GM18951 (cell line): Measurements from ENCODE around the gene PRSS38.

Source experiments
- POLR2A ChIP-seq: IDR thresholded peaks from 4 replicates; pipeline ENCODE4 v1.6.1; 2011; ENCODE audit warnings: mild to moderate bottlenecking; ENCODE audit not compliant: insufficient read length, insufficient read depth; ENCODE audit errors: extremely low read depth
- in situ Hi-C: fragments of 300-500 bp; cut with MboI; formaldehyde crosslinking; loops from one replicate; pipeline ENCODE4 v1.12.0; 2022; ENCODE audit warnings: low sequenced_read_pairs, mixed read lengths, inconsistent platforms; ENCODE audit not compliant: unreplicated experiment

The PRSS38 gene

GRCh38 chr1:227815468-227816409 lies at the start of gene PRSS38:
Gene PRSS38, plus strand, starts transcription at chr1:227815675. Its CDS starts 42 bp downstream, at chr1:227815717.
- no peak for TF ChIP-seq POLR2A
- in situ Hi-C loops: no loop called here

GRCh38 chr1:227766015-227766634 lies 49.4 kb upstream of the PRSS38 start:
- in situ Hi-C loops: no loop called here
- TF ChIP-seq POLR2A: no peak

GRCh38 chr1:227766653-227767277 lies 48.7 kb upstream of the PRSS38 start:
- in situ Hi-C loops: no loop called here
- TF ChIP-seq POLR2A: no peak

- no peak for TF ChIP-seq POLR2A
- in situ Hi-C loops: no loop called here
These were observed 47.9 kb upstream of the PRSS38 start for GRCh38 chr1:227767401-227768124.

- in situ Hi-C loops: no loop called here
- TF ChIP-seq POLR2A: no peak
These were observed 47.4 kb upstream of the PRSS38 start for GRCh38 chr1:227768125-227768439.

- in situ Hi-C loops: no loop called here
- no peak for TF ChIP-seq POLR2A
These were observed 46.8 kb upstream of the PRSS38 start for GRCh38 chr1:227768640-227769039.

GRCh38 chr1:227769047-227769935 lies 46.2 kb upstream of the PRSS38 start:
- TF ChIP-seq POLR2A: no peak
- in situ Hi-C loops: no loop called here

GRCh38 chr1:227769936-227770494 lies 45.5 kb upstream of the PRSS38 start:
- in situ Hi-C loops: no loop called here

GRCh38 chr1:227770812-227771211 lies 44.7 kb upstream of the PRSS38 start:
- TF ChIP-seq POLR2A: no peak
- in situ Hi-C loops: no loop called here

More at GRCh38 chr1:227769936-227770494, 45.5 kb upstream of the PRSS38 start:
- TF ChIP-seq POLR2A: no peak

GRCh38 chr1:227771326-227771725 lies 44.1 kb upstream of the PRSS38 start:
- no peak for TF ChIP-seq POLR2A
- in situ Hi-C loops: no loop called here

GRCh38 chr1:227771771-227772170 lies 43.7 kb upstream of the PRSS38 start:
- TF ChIP-seq POLR2A: no peak
- in situ Hi-C loops: no loop called here

- in situ Hi-C loops: no loop called here
- TF ChIP-seq POLR2A: no peak
These were observed 41.9 kb upstream of the PRSS38 start for GRCh38 chr1:227773558-227773957.
